Nephron (organoid): ENCODE data around the gene CHST9.

Source experiments
- H3K27ac Mint-ChIP-seq, 3 experiments: 2 replicates each; pipeline ENCODE4 v1.8.0; 2020; ENCODE audit warnings: mixed read lengths in 3 of 3, mild to moderate bottlenecking in 2 of 3, moderate library complexity in 1 of 3
- H3K27me3 Mint-ChIP-seq: 2 replicates; pipeline ENCODE4 v1.8.0; 2021; ENCODE audit warnings: low read depth, mild to moderate bottlenecking, moderate library complexity, mixed read lengths
- H3K36me3 Mint-ChIP-seq: 2 replicates; pipeline ENCODE4 v1.8.0; 2020; ENCODE audit warnings: low read depth, mixed read lengths
- H3K4me1 Mint-ChIP-seq: 2 replicates; pipeline ENCODE4 v1.8.0; 2020; ENCODE audit warnings: mixed read lengths
- H3K4me3 Mint-ChIP-seq, 3 experiments: 2 replicates each; pipeline ENCODE4 v1.8.0; 2020; ENCODE audit warnings: mild to moderate bottlenecking in 3 of 3, mixed read lengths in 3 of 3, moderate library complexity in 2 of 3
- H3K9me3 Mint-ChIP-seq: 2 replicates; pipeline ENCODE4 v1.8.0; 2020; ENCODE audit warnings: mixed read lengths
- TF ChIP-seq, protein P1 (sequence below), 3 experiments: fragments of 200-600 bp; sonication (generic); IDR thresholded peaks; one replicate each; pipeline ENCODE4 v1.5.0; 2021; ENCODE audit warnings: antibody characterized with exemption in 3 of 3; ENCODE audit not compliant: unreplicated experiment in 3 of 3

CHST9 gene

DNA sequence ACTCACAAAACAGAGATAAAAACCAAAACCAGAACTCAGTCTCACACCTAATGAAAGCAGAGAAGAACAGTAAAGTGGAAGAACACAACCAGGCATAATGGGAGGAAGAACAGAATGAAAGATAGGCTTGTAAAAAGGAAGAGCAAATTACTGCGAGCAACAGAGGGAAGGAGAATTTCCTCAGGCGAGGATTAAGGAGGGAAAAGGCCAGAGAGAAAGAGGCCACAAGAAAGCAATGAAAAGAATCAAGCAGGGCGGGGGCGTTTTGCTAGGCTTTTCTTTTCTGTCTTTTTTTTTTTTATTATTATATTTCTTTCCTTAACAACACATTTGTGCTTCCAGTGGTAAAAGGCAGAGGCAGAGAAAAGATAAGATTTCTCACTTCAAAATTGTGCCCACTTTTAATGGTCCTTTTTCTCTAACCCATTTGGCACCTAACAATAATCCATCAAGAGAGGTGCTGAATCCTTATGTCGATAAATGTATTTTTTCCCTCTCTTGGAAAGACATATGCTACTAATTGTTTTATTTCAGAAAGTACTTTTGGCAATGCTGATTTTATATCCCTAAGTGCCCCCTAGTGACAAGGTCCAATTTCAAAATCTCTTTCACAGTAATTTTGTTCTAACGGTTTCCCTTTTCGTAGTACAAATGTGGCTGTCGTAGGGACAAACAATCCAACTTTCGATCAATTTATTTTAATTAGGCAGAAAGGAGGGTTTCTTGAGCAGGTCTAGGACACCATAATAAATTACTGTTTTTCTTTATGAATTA lies 180.9 kb downstream of the CHST9 start:
- no peaks in the 10 kb centered on the region for H3K27me3 Mint-ChIP-seq
- H3K4me1 Mint-ChIP-seq, result peaks cover 5% of the 10 kb centered on the region
- no peaks in the 10 kb centered on the region for H3K9me3 Mint-ChIP-seq
- TF ChIP-seq, protein P1, sequence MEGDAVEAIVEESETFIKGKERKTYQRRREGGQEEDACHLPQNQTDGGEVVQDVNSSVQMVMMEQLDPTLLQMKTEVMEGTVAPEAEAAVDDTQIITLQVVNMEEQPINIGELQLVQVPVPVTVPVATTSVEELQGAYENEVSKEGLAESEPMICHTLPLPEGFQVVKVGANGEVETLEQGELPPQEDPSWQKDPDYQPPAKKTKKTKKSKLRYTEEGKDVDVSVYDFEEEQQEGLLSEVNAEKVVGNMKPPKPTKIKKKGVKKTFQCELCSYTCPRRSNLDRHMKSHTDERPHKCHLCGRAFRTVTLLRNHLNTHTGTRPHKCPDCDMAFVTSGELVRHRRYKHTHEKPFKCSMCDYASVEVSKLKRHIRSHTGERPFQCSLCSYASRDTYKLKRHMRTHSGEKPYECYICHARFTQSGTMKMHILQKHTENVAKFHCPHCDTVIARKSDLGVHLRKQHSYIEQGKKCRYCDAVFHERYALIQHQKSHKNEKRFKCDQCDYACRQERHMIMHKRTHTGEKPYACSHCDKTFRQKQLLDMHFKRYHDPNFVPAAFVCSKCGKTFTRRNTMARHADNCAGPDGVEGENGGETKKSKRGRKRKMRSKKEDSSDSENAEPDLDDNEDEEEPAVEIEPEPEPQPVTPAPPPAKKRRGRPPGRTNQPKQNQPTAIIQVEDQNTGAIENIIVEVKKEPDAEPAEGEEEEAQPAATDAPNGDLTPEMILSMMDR (IDR thresholded peaks at IDR 0.05; ENCODE audit: unreplicated experiment in 3 of 3), result peak; percentile 35 to 54 (median 52)
- H3K4me3 Mint-ChIP-seq, result no peak overlapping the region
- peak overlapping the region in 2 of 3 experiments; percentile 3 to 41 for H3K27ac Mint-ChIP-seq
- H3K36me3 Mint-ChIP-seq, result no peaks in the 10 kb centered on the region

DNA sequence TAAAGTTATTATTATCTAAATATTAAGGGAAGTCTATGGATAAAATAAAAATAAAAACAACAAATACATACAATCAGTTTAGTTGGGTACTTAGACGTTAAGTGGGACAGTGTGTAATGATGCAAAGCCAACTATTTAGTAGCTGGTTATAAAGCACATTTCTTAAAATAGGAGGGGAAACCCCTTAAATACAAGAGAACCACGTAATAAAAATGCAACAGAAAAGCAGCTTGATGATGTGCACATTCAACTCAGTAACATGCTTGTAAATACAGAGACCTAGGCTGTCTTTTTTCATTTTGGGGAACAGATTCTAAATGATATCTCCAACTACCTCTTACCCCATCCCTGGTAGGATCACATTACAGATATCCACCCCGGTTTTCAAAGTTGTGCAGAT lies 185.3 kb downstream of the CHST9 start:
- TF ChIP-seq, protein P1 (IDR thresholded peaks at IDR 0.05; ENCODE audit: unreplicated experiment in 3 of 3), result no peak
- H3K9me3 Mint-ChIP-seq, result peaks cover 2% of the 10 kb centered on the region
- H3K27ac Mint-ChIP-seq, result no peak overlapping the region
- H3K4me3 Mint-ChIP-seq, result no peak overlapping the region
- no peaks in the 10 kb centered on the region for H3K27me3 Mint-ChIP-seq
- no peaks in the 10 kb centered on the region for H3K36me3 Mint-ChIP-seq
- H3K4me1 Mint-ChIP-seq, result peaks cover 5% of the 10 kb centered on the region

DNA sequence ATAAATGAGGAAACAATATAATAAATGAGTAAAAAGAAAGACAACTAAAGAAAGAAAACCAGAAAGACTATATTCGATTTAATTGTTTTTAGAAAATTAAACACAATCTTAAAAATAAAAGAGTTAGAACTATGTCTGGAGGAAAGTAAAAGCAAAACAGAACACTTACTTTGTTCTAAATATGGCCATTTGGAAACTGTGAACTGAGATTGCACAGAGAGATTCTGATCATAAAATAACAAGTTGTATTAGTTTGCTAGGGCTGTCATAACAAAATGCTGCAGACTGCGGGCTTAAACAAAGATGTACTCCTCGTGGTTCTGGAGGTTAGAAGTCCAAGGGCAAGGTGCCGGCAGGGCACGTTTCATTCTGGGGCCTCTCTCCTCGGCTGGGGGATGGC lies 191.5 kb downstream of the CHST9 start:
- Mint-ChIP-seq H3K27me3 (no peaks in the 10 kb centered on the region), H3K9me3 (peaks cover 16% of the 10 kb centered on the region), H3K4me1 (no peaks in the 10 kb centered on the region), H3K36me3 (peaks cover 4% of the 10 kb centered on the region), H3K27ac (no peak overlapping the region), H3K4me3 (no peak overlapping the region)
- TF ChIP-seq, protein P1 (IDR thresholded peaks at IDR 0.05; ENCODE audit: unreplicated experiment in 3 of 3), result no peak

DNA sequence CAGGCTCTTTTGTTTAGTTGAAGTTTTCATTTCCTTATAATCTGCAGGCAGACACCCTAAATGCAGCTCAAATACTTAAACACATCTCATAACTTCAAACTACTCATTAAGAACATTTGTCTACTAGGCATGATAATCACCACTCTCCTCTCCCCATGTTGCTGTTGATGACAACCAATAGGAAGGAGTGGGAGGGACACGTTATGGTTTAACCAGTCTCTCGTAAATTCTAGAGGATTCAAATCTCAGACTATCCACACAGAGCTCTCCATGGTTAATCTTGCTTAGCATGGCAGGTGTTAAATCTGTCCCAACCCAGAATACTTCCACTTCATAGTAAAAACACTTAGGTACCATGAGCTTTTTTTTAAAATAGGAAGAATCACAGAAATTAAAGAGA lies 192.2 kb downstream of the CHST9 start:
- TF ChIP-seq, protein P1 (IDR thresholded peaks at IDR 0.05; ENCODE audit: unreplicated experiment in 3 of 3), result no peak
- Mint-ChIP-seq H3K9me3 (peaks cover 16% of the 10 kb centered on the region), H3K36me3 (peaks cover 4% of the 10 kb centered on the region), H3K4me3 (no peak overlapping the region), H3K27me3 (no peaks in the 10 kb centered on the region), H3K4me1 (no peaks in the 10 kb centered on the region), H3K27ac (no peak overlapping the region)

DNA sequence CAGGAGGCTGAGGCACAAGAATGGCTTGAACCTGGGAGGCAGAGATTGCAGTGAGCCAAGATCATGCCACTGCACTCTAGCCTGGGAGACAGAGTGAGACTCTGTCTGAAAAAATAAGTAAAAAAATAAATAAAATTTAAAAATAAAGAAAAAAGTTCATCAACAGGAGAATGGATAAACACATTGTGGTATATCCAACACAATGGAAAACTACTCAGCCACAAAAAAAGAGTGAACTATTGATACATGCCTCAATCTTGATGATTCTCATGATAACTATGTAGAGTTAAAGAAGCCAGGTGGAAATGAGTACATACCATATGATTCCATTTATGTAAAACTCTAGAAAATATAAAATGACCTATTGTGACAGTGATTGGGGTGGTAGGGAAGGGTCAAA lies 195.3 kb downstream of the CHST9 start:
- no peaks in the 10 kb centered on the region for H3K27me3 Mint-ChIP-seq
- no peak overlapping the region for H3K27ac Mint-ChIP-seq
- peaks cover 11% of the 10 kb centered on the region for H3K36me3 Mint-ChIP-seq
- H3K4me1 Mint-ChIP-seq, result no peaks in the 10 kb centered on the region
- TF ChIP-seq, protein P1 (IDR thresholded peaks at IDR 0.05; ENCODE audit: unreplicated experiment in 3 of 3), result no peak
- H3K4me3 Mint-ChIP-seq, result no peak overlapping the region
- H3K9me3 Mint-ChIP-seq, result peaks cover 28% of the 10 kb centered on the region
